GM19240 (cell line): ENCODE results near the gene ST6GAL1.
"Not testable (repeated sequence)": the region's sequence is repeated elsewhere in the genome, so short reads cannot be mapped to it uniquely, and the experiment has no call there.

Source experiments
- DNase-seq: peaks from one replicate; pipeline ENCODE4 v3.0.0; 2011; ENCODE audit warnings: low spot score; ENCODE audit not compliant: insufficient read length

ST6GAL1 gene, protein sequence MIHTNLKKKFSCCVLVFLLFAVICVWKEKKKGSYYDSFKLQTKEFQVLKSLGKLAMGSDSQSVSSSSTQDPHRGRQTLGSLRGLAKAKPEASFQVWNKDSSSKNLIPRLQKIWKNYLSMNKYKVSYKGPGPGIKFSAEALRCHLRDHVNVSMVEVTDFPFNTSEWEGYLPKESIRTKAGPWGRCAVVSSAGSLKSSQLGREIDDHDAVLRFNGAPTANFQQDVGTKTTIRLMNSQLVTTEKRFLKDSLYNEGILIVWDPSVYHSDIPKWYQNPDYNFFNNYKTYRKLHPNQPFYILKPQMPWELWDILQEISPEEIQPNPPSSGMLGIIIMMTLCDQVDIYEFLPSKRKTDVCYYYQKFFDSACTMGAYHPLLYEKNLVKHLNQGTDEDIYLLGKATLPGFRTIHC

DNA sequence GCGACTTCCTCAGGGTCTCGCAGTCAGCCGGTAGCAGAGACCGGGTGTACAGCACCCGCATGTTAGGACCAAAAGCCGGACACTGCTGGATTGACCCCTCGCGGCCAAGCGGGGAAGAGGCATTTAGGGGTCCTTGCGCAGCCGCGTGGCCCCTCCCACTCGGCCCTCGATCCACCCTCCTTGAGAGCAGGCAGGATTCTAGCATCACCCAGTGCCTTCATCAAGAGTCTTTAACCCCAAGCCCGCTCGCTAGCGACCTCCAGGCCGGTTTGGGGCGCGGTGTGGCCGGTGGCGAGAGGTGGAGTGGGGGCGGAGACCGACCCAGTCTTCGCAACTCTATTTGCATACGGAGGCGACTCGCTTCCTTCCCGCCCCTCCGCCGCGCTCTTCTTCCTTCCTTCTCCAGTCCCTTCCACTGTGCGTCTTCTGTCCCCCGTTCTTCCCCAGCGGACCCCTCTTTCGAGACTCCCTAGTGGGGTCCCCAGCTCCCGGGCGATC is at the start of gene ST6GAL1:
Gene ST6GAL1, plus strand, starts transcription at position 384 of the 498 bp plus-strand sequence. CDS start 112,178 bp downstream, outside the sequence.
- DNase-seq: peak; percentile 45

DNA sequence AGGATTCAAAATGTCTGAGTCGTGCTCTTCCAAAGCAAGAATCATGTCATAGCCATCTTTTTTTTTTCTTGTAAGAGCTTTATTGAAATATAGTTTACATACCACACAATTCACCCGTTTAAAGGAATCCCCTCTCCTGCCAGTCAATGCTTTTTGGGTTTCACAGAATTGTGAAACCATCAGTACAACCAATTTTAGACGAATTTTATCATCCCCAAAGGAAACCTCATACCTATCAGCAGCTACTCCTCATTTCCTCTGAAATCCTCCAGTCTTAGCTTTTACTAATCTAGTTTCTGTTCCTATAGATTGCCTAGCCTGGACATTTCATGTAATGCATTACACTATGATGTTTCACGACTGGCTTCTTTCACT is 48.2 kb upstream of the ST6GAL1 start:
- DNase-seq: no peak

DNA sequence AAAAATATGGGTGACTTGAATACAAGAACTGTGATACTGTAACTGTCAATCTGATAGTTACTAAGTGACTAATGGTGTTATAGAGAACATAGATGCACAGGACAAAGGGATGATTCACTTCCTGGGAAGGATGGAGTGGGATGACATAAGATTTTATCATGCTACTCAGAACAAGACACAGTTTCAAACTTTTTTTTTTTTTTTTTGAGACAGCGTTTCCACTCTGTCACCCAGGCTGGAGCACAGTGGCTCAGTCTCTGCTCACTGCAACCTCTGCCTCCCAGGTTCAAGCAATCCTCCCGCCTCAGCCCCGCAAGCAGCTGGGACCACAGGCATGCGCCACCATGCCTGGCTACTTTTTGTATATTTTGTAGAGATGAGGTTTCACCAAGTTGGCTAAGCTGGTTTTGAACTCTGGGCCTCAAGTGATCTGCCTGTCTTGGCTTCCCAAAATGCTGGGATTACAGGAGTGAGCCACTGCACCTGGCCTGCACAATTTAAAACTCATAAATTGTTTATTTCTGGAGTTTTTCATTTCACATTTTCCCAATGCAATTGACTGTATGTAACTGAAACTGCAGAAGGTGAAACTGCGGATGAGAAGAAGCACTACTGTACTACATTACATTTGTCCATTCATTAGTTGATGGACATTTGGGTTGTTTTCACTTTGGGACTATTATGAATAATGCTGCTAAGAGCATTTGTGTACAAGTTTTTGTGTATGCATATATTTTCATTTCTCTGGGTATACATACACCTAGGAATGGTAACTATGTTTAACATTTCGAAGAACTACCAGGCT is 47.2 kb upstream of the ST6GAL1 start:
- no peak for DNase-seq

DNA sequence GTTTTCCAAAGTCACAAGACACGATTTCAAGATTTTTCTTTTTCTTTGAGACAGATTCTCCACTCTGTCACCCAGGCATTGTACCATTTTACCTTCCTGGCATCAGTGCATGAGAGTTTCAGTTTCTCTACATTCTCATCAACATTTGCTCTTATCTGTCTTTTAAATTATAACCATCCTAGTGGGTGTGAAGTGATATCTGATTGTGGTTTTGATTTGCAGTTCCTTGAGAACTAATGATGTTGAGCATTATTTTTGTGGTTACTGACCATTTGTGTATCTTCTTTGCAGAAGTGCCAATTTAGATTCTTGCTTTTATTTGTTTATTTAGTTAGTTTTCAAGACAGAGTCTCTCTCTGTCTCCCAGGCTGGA is 46.7 kb upstream of the ST6GAL1 start:
- no peak for DNase-seq

DNA sequence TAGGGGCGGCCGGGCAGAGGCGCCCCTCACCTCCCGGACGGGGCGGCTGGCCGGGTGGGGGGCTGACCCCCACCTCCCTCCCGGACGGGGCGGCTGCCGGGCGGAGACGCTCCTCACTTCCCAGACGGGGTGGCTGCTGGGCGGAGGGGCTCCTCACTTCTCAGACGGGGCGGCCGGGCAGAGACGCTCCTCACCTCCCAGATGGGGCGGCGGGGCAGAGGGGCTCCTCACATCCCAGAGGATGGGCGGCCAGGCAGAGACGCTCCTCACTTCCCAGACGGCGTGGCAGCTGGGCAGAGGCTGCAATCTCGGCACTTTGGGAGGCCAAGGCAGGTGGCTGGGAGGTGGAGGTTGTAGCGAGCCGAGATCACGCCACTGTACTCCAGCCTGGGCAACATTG is 45.5 kb upstream of the ST6GAL1 start:
- DNase-seq: not testable (repeated sequence)

DNA sequence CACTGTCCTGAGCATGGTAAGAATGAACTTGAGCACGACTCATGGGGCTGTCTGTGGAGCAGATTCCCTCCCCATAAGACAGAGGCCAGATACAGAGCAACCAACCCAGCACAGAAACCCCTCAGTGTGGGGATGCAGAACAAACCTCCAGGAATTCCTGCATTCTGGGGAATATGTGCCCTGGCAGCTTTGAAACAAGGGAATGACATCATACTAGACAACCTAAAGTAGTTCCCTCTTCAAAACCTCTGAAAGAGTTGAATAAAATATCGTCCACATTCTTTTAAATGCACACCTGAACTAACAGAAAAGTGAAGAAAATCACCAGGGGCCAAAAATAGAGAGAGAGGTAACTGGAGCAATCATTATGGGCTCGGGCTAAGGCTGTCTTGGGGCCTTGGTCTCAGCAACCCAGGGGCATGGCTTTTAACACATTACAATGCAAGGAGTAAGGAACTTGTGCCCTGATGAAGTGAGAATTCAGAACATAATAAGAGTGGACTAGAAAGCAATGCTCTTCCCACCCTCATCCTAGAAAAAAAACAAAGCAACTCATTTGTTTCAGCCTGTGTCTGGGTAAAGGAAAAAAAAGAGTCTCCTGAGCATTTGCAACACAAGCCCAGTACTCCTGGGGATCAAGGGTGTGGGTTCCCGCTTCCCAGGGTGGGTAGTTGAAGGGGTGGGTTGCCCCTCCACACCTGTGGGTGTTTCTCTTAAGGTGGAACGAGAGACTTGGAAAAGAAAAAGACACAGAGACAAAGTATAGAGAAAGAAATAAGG is 43.9 kb upstream of the ST6GAL1 start:
- DNase-seq: no peak

DNA sequence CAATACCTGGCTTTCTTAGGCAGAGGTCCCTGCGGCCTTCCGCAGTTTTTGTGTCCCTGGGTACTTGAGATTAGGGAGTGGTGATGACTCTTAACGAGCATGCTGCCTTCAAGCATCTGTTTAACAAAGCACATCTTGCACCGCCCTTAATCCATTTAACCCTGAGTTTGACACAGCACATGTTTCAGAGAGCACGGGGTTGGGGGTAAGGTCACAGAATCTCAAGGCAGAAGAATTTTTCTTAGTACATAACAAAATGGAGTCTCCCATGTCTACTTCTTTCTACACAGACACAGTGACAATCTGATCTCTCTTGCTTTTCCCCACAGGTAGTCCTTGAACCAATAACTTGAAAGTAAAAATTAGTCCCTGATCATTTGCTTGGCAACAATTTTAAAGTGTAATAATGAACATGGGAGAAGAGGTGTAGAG is 42.8 kb upstream of the ST6GAL1 start:
- DNase-seq: not testable (repeated sequence)

DNA sequence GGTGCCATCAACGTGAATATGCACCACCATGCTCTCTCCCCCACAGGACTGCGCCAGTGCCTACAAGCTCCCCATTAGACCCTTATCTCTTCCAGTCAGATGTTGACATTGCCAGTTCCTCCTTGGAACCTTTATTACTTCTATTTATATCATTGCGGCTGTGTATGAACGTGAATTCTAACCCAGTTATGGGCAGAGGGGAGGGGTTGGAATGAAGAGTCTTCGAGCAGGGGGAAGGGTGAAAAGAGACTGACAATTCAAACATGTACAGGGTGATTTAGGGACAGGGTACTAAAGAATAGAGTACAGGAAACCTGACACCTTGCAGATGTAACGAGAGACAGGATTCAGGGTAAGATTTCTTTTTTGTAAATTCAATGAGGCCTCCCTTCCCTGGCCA is 41.8 kb upstream of the ST6GAL1 start:
- no peak for DNase-seq

DNA sequence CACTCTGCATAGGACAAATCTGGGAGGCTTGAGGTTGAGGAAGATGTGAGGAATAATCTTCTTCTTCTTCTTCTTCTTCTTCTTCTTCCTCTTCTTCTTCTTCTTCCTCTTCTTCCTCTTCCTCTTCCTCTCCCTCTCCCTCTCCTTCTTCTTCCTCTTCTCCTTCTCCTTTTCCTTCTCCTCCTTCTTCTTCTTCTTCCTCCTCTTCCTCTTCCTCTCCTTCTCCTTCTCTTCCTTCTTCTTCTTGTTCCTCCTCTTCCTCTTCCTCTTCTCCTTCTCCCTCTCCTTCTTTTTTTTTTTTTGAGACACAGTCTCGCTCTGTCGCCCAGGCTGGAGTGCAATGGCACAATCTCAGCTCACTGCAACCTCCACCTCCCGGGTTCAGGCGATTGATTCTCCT is 40.6 kb upstream of the ST6GAL1 start:
- not testable (repeated sequence) for DNase-seq

DNA sequence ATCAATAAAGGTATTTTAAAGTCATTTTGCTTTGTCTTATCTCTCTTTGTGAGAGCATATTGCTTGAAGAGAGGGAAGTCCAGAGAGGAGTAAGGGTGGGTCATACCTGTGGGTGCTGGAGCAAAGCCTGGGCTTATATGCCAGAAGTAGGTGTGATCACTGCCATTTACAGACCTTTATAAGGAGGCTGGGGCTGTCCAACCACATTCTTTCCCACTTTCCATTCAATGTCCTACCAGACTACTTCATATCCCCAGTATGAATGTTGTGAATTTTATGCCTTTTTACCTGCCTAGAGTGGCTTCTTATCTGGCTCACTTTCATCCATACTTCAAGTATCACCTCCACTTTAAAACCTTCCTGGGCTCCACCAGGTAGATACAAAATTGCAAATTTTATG is 39.4 kb upstream of the ST6GAL1 start:
- no peak for DNase-seq

DNA sequence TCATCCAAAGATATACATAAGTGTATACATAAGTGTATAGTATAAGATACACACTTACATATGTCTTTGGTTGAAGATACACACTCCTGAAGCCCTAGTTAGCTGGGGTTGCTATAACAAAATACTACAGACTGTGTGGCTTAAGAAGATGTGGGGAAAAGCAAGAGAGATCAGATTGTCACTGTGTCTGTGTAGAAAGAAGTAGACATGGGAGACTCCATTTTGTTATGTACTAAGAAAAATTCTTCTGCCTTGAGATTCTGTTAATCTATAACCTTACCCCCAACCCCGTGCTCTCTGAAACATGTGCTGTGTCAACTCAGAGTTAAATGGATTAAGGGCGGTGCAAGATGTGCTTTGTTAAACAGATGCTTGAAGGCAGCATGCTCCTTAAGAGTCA is 37.3 kb upstream of the ST6GAL1 start:
- not testable (repeated sequence) for DNase-seq

DNA sequence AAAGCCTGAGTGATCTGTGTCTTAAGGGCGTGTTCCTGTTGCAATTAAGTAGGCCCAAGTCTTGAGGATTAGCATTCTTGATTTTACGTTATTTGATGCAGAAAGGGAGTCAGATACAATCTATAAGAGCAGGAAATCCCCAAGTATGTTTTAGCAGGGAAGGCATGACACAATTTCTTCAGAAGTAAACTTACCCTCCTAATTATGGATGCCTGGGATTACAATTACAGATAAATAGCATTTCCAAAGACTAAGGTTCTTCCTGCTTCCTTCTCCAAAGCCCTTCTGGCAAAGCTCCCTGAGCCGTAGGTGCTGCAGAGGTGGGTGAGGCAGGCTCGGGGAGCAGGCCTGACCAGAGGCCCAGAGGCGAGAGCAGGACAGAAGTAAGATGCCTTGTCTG is 34.9 kb upstream of the ST6GAL1 start:
- no peak for DNase-seq

DNA sequence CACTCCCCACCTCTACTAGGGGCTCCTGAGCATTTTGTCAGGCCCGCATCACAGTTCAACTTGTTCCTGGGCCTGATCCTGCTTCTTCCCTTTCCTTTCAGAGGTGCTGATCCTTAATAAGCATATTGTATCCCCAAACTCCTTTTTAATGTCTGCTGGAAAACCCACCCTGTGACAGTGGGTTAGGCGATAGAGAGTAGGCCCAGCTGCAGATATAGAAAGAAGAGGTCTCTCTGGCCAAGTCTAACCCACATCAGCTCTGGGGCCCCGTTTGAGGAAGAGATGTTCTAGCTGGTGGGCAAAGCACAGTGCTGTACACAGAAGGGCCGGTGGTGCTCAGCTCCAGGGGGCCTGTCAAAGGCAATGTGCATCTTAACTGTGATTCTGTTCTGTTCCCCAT is 34.3 kb upstream of the ST6GAL1 start:
- no peak for DNase-seq

DNA sequence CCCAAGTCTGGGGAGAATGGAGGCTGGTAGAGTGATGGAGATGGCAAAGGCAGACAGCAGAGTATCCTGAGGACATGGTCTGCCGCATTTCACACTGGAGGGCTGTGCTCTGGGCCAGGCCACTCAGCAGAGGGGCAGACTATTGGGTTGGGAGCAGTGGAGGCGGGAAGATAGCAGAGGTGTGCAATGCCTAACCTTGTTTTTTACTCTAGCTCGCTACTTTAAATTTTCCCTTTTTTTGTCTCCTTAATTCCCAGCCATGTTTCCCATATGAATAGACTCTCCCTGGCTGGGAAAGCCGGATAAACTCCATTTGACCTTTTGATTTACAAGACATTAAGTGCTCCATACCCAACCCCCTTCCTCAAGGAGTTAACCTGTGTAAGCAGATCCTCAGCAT is 33.5 kb upstream of the ST6GAL1 start:
- no peak for DNase-seq

DNA sequence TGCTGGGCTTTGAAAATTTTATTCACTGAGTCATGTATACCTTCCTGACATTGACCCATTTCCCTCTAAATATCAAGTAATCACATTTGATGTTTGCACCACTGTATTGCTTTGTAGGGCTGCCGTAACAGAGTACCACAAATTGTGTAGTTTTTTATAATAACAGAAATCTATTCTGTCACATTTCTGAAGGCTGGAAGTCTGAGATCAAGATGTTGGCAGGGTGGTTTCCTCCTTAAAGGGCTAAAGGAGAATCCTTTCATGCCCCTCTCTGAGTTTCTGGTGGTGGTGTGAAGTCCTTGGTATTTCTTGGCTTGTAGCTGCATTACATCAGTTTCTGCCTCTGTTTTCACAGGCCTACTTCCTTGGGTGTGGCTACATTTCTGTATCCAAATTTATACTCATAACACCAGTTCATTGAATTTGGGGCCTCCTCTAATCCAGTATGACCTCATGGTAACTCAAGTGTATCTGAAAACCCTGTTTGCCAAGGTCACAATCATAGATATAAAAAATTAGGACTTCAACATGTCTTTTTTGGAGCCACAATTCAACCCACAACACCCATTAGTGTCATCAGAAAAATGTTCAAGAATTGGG is 29.1 kb upstream of the ST6GAL1 start:
- DNase-seq: no peak

DNA sequence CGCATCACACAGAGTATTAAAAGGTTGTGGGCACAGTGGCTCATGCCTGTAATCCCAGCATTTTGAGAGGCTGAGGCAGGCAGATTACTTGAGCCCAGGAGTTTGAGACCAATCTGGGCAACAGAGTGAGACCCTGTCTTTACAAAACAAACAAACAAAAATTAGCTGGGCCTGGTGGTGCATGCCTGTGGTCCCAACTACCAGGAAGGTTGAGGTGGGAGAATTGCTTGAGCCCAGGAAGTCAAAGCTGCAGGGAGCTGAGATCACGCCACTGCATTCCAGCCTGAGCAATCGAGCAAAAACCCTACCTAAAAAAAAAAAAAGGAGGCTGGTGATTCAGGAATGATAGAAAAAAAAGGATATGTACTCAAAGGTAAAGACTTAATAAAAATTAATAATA is 28.2 kb upstream of the ST6GAL1 start:
- no peak for DNase-seq

DNA sequence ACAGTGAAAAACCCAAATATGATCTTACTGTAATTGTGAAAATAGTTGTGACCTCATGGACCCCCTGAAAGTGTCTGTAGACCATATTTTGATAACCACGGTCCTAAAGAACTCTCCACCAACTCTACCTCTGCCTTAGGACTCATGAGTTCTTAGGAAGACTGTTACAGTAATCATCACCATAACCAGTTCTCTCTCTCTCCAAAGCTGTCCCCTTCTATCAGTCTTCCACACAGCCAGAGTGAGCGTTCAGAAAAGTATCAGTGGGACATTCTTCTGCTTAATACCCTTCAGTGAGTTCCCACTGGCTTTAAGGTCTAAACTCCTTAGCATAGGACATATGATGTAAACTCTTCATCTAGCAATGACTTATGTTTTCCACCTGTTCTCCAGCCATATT is 27.6 kb upstream of the ST6GAL1 start:
- no peak for DNase-seq

DNA sequence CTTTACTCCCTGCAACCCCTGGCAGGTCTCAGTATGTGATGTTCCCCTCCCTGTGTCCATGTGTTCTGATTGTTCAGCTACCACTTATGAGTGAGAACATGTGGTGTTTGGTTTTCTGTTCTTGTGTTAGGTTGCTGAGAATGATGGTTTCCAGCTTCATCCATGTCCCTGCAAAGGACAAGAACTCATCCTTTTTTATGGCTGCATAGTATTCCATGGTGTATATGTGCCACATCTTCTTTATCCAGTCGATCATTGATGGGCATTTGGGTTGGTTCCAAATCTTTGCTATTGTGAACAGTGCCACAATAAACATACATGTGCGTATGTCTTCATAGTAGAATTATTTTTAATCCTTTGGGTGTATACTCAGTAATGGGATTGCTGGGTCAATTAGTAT is 26.6 kb upstream of the ST6GAL1 start:
- DNase-seq: not testable (repeated sequence)

DNA sequence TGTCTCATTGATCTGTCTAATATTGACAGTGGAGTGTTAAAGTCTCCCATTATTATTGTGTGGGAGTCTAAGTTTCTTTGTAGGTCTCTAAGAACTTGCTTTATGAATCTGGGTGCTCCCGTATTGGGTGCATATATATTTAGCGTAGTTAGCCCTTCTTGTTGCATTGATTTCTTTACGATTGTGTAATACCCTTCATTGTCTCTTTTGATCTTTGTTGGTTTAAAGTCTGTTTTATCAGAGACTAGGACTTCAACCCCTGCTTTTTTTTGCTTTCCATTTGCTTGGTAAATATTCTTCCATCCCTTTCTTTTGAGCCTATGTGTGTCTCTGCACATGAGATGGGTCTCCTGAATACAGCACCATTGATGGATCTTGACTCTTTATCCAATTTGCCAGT is 23.3 kb upstream of the ST6GAL1 start:
- DNase-seq: not testable (repeated sequence)

DNA sequence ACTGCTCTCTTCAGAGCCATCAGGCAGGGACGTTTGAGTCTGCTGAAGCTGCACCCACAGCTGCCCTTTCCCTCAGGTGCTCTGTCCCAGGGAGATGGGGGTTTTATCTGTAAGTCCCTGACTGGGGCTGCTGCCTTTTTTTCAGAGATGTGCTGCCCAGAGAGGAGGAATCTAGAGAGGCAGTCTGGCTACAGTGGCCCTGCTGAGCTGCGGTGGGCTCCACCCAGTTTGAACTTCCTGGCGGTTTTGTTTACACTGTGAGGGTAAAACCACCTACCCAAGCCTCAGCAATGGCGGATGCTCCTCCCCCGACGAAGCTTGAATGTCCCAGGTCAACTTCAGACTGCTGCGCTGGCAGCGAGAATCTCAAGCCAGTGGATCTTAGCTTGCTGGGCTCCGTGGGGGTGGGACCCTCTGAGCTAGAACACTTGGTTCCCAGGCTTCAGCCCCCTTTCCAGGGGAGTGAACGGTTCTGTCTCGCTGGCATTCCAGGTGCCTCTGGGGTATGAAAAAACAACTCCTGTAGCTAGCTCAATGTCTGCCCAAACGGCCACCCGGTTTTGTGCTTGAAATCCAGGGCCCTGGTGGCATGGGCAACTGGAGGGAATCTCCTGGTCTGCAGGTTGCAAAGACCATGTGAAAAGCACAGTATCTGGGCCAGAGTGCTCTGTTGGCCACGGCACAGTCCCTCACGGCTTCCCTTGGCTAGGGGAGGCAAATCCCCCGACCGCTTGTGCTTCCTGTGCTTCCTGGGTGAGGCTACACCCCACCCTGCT is 21.1 kb upstream of the ST6GAL1 start:
- no peak for DNase-seq
